Measurements from ENCODE around the gene LRRC8B. TPM values are rescaled to one million over a fixed set of nuclear protein-coding genes. Genes with fewer than 3 reads are reported as not detected.

Gene LRRC8B
- total RNA-seq, 2 donors from 2014 or later = 33.8 to 38.9 TPM

GRCh38 chr1:89646259-89646658, 121.6 kb downstream of the LRRC8B start:
- H3K4me1 Mint-ChIP-seq (ENCODE audit: low read depth) = peaks cover 70% of the 10 kb centered on the region
- H3K4me3 Mint-ChIP-seq = no peak overlapping the region
- H3K9me3 Mint-ChIP-seq = peaks cover 7 to 10% of the 10 kb centered on the region in 2 donors
- peaks cover 11 to 33% of the 10 kb centered on the region in 2 donors for H3K36me3 Mint-ChIP-seq (ENCODE audit: insufficient read depth in 2 of 2)
- no peaks in the 10 kb centered on the region for H3K27me3 Mint-ChIP-seq (ENCODE audit: low read depth)
- H3K27ac Mint-ChIP-seq = no peak overlapping the region
- no peak for DNase-seq
- no peak for ATAC-seq (replicated peaks in 1 of 2)

Other genes starting within 250 kb of the LRRC8B start
- gene GBP6, start 160.8 kb upstream of the LRRC8B start, total RNA-seq = 1 to 10 TPM; 2.8 to 3.3 TPM
- gene LRRC8C, start 108.3 kb downstream of the LRRC8B start, total RNA-seq = 10 to 100 TPM; 33.1 to 36.7 TPM

All from activated T-cell treated with anti-CD3 and anti-CD28 coated beads, Interleukin-2, amount 50 U/mL, for 72 hours (primary cell).